RWPE2 (cell line): ENCODE measurements around the gene CHRNB4.

ENCODE experiments used
- ATAC-seq: fragments of 200-7000 bp; cut with Tn5 transposase; 3 replicates; pipeline ENCODE4 v1.9.1; 2021; ENCODE audit warnings: low read depth
- DNase-seq: peaks from one replicate; pipeline ENCODE4 v3.0.0-alpha.2; 2020; ENCODE audit warnings: low spot score
- H3K27ac ChIP-seq: fragments of 450-650 bp; 2 replicates; pipeline ENCODE4 v1.5.1; 2017; ENCODE audit warnings: mild to moderate bottlenecking; ENCODE audit not compliant: poor library complexity, severe bottlenecking
- H3K27me3 ChIP-seq: fragments of 250-450 bp; sonication (Bioruptor Pico); 2 replicates; pipeline ENCODE4 v1.5.1; 2021; ENCODE audit warnings: mild to moderate bottlenecking, moderate library complexity; ENCODE audit not compliant: insufficient read depth, poor library complexity, severe bottlenecking
- H3K36me3 ChIP-seq: fragments of 250-450 bp; sonication (Bioruptor Pico); 2 replicates; pipeline ENCODE4 v1.5.1; 2020; ENCODE audit warnings: low read depth, mild to moderate bottlenecking, moderate library complexity
- H3K4me1 ChIP-seq: fragments of 250-450 bp; sonication (Bioruptor Pico); 2 replicates; pipeline ENCODE4 v1.5.1; 2021; ENCODE audit warnings: mild to moderate bottlenecking, moderate library complexity; ENCODE audit not compliant: insufficient read depth, poor library complexity, severe bottlenecking
- H3K4me3 ChIP-seq: fragments of 250-450 bp; sonication (Bioruptor Pico); 2 replicates; pipeline ENCODE4 v1.5.1; 2021; ENCODE audit warnings: mild to moderate bottlenecking, moderate library complexity; ENCODE audit not compliant: severe bottlenecking
- H3K9me3 ChIP-seq: fragments of 250-450 bp; sonication (Bioruptor Pico); 2 replicates; pipeline ENCODE4 v1.5.1; 2021; ENCODE audit warnings: mild to moderate bottlenecking, moderate library complexity; ENCODE audit not compliant: severe bottlenecking
- TF ChIP-seq, protein P1 (sequence below): fragments of 450-650 bp; IDR thresholded peaks from one replicate; pipeline ENCODE4 v1.5.1; 2017; ENCODE audit warnings: mild to moderate bottlenecking, moderate library complexity; ENCODE audit not compliant: poor library complexity, severe bottlenecking

The CHRNB4 gene

DNA sequence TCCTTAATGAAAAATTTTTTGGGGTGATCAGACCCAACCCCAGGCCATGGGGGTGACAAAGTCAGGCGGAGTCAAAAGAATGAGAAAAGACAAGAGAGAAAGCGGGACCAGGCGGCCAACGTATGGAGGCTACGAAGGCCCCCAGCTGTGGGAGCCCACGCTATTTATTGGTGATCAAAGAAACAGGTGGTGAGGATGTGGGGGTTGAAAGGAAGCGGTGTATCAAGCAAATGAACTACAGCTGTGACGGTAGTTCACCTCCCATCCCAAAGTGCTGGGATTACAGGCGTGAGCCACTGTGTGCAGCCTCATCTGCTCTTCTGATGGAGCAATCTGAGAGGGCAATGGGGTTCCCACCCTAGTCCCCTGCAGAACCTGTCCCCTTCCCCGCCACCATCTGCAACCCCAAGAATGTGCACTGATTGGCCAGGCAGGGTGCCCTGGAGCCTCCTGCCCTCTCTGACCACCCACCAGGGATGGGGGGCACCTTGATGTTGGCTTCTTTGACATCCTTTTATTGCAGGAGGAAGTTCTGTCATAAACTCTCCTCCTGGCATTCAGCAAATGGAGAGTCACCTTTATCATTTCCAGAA, 19.1 kb downstream of the CHRNB4 start:
- DNase-seq (peak; percentile 34), ATAC-seq (no peak)
- no peaks in the 10 kb centered on the region for H3K9me3 ChIP-seq
- no peaks in the 10 kb centered on the region for H3K4me1 ChIP-seq
- no peak overlapping the region for H3K27ac ChIP-seq
- H3K36me3 ChIP-seq, result no peaks in the 10 kb centered on the region
- H3K27me3 ChIP-seq, result peaks cover 34% of the 10 kb centered on the region
- no peak overlapping the region for H3K4me3 ChIP-seq
- TF ChIP-seq, protein P1, sequence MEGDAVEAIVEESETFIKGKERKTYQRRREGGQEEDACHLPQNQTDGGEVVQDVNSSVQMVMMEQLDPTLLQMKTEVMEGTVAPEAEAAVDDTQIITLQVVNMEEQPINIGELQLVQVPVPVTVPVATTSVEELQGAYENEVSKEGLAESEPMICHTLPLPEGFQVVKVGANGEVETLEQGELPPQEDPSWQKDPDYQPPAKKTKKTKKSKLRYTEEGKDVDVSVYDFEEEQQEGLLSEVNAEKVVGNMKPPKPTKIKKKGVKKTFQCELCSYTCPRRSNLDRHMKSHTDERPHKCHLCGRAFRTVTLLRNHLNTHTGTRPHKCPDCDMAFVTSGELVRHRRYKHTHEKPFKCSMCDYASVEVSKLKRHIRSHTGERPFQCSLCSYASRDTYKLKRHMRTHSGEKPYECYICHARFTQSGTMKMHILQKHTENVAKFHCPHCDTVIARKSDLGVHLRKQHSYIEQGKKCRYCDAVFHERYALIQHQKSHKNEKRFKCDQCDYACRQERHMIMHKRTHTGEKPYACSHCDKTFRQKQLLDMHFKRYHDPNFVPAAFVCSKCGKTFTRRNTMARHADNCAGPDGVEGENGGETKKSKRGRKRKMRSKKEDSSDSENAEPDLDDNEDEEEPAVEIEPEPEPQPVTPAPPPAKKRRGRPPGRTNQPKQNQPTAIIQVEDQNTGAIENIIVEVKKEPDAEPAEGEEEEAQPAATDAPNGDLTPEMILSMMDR, result no peak

DNA sequence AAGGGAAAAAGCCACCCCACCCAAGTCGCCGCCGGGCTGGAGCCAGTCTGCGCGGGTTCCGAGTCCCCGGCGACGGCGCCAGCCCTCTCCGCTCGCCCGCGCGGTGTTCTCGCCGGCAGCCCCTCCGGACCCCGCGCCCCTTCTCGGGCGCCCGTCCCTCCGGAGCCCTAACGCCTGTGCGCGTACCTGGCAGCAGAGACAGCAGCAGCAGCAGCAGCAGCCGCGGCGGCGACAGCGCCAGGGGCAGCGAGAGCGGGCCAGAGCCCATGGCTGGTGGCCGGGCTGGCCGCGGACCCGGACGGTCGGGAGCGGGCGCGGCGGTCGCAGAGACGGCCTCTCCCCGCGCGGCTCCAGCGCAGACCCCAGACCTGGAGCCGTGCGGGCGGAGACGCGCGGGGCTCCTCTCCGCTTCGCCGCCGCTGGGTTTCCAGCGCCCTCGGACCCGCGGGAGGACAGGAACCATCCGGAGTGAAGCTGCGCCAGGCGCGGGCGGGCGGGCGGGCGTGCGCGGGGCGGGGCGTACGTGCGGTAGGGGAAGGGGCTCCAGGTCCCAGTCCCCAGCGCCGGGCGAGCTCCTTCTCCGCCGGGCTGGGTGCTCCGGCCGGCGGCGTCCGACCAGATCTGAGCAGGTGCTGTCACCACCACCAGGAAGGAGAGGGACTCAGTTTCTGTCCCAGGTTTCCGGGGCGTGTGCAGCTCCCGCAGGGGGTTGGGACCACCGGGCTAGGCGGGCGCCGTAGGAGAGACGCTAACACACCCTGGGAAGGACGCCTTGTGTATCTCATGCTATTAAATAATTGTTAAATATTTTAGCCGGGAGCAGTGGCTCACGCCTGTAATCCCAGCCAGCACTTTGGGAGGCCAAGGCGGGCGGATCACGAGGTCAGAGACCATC, 20.2 kb downstream of the CHRNB4 start, which contains the start of gene CHRNA3:
CHRNA3 (minus strand) TSS at position 470 of the 895 bp plus-strand sequence; CDS start at position 268, 202 bp downstream.
- Histone ChIP-seq H3K9me3 (no peaks in the 10 kb centered on the region), H3K27me3 (peaks cover 34% of the 10 kb centered on the region), H3K36me3 (no peaks in the 10 kb centered on the region), H3K27ac (no peak within 1 kb of the TSS), H3K4me3 (peak within 1 kb of the TSS; percentile 28), H3K4me1 (no peaks in the 10 kb centered on the region)
- DNase-seq (peak; percentile 56), ATAC-seq (peak; percentile 6)
- TF ChIP-seq, protein P1, result no peak

DNA sequence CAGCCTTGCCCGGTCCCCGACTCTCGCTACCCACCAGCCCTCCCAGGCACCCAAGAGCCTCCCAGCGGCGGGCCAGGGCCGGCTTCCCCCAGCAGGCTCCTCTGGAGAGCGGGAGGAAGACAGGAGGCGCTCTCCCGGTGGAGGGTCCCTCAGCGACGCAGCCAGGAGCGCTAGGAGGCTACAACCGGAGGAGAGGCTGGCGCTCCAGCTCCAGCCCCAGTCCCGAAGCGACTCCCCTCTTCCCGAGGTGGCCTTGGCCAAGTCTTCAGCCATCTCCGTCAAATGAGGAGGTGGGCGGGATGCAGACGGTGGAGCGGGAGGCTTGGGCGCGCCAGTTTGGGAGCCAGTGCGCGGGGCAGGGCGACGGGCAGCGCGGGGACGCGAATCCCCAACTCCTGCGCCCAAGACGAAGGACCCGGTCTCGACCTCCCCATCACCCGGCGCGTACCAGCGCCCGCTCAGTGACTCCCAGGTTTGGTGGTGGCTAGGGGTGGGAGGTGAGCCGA, 20.9 kb downstream of the CHRNB4 start:
- ATAC-seq, result peak; percentile 30
- TF ChIP-seq, protein P1, result no peak
- no peak overlapping the region for H3K27ac ChIP-seq
- H3K4me3 ChIP-seq, result peak overlapping the region; percentile 28
- peak; percentile 64 for DNase-seq
- no peaks in the 10 kb centered on the region for H3K4me1 ChIP-seq
- H3K27me3 ChIP-seq, result peaks cover 34% of the 10 kb centered on the region
- no peaks in the 10 kb centered on the region for H3K36me3 ChIP-seq
- H3K9me3 ChIP-seq, result no peaks in the 10 kb centered on the region

DNA sequence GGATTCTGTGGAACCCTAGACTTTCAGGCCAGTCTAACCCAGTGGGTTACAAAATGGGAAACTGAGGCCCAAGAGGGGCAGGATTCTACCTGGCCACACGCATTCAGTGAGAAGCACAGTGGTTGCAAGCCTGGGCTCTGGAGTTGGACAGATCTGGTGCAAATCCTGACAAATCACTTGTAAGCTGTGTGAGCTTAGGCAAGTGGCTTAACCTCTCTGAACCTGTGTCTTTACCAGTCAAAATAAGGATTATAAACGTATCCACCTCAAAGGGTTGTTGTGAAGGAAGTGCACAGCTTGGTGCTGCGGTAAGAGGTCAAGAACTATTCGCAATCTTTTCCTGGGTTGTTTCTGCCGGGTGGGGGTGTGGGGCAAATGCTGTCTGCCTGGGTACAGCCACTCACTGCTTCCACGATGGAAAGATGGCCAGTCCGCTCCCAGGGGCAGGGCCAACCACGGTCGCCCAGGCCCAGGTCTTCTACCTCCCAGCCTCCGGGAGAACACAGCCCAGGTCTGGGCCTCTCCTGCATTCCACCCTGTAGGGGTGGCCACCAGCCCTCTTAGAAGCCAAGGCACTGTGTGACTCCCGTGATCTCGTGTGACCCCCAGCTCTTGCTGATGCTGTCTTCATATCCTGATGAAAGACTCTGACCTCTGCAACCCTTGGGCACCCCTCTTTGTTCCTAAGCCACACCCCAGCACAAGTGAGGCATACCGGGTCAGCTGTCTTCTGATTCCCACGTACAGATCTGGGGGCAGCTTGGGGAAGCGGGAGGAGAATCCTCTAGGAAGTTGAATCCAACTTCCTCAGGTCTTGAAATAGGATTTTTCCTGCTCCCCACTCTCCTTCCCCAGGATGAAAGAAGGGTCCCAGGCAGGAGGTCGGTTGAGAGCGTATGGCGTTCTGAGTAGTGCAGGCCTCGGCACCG, 21.7 kb downstream of the CHRNB4 start:
- DNase-seq (no peak), ATAC-seq (no peak)
- Histone ChIP-seq H3K27ac (no peak overlapping the region), H3K9me3 (no peaks in the 10 kb centered on the region), H3K27me3 (peaks cover 34% of the 10 kb centered on the region), H3K4me1 (no peaks in the 10 kb centered on the region), H3K36me3 (no peaks in the 10 kb centered on the region), H3K4me3 (no peak overlapping the region)
- TF ChIP-seq, protein P1, result no peak
